Measurements from ENCODE around the gene ENDOU. TPM values are rescaled to one million over a fixed set of nuclear protein-coding genes. Genes with fewer than 3 reads are reported as not detected.
A peak's percentile ranks its signal among the peaks of the same experiment; 100 is the strongest.

ENDOU gene, protein sequence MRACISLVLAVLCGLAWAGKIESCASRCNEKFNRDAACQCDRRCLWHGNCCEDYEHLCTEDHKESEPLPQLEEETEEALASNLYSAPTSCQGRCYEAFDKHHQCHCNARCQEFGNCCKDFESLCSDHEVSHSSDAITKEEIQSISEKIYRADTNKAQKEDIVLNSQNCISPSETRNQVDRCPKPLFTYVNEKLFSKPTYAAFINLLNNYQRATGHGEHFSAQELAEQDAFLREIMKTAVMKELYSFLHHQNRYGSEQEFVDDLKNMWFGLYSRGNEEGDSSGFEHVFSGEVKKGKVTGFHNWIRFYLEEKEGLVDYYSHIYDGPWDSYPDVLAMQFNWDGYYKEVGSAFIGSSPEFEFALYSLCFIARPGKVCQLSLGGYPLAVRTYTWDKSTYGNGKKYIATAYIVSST
- total RNA-seq (not detected), polyA plus RNA-seq (not detected)

DNA sequence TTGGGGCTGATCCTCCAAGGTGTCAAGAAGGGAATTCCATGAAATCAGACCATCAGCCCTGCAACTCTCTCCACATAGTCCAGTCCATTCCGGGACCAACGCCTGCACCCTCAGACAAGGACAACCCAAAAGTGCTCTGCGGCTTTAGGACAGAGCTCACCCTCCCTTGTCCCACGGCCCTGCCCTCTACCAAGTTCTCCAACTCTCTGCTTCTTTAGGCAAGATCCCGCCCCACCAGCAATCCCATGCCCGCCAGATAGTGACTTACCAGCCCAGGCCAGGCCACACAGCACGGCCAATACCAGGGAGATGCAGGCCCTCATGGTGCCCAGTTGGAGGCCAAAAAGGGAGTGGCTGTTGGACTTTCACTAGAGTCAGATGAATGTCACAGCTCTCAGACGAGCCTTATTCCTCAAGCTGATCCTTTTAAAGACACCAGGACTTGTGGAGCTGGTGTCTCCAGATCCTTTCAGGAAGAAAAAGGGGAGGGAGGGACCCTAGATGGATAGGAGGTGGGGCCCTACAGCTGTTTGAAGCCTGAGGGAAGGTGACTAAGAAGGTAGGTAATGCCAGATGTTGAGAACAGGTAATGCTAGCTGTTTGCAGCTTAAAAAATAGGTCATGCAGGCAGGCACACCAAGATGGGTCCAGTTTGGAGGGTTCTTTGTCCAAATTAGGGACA is at the start of gene ENDOU:
TSS of gene ENDOU (minus strand) at position 400 of the 682 bp plus-strand sequence. CDS start at position 323, 77 bp downstream.
- intact Hi-C loops (cut with micrococcal nuclease): no loop called here
- no peak within 1 kb of the TSS for H3K4me3 Mint-ChIP-seq
- Histone ChIP-seq H3K36me3 (ENCODE audit: insufficient read depth, low read length) (no peaks in the 10 kb centered on the region), H3K27me3 (ENCODE audit: insufficient read depth, low read length) (no peaks in the 10 kb centered on the region), H3K4me3 (ENCODE audit: low read length in 2 of 2) (no peak within 1 kb of the TSS), H3K4me1 (ENCODE audit: insufficient read depth, low read length) (no peaks in the 10 kb centered on the region), H3K27ac (ENCODE audit: low read depth, low read length) (no peak within 1 kb of the TSS), H3K9me3 (ENCODE audit: control insufficient read depth in 1 of 2, low read length in 2 of 2) (no peaks in the 10 kb centered on the region)
- peaks cover 10 to 16% (median 14%) of the 10 kb centered on the region in 4 donors for H3K4me1 Mint-ChIP-seq
- POLR2A ChIA-PET (ENCODE audit: partially characterized antibody): interaction anchor here (0.7 kb wide), 1 partner anchor 47 kb away, joined by 3 read pairs; no protein-coding TSS in a partner anchor
- no peak for DNase-seq
- peaks cover 0 to 8% of the 10 kb centered on the region in 2 donors for H3K36me3 Mint-ChIP-seq
- no peaks in the 10 kb centered on the region for H3K27me3 Mint-ChIP-seq
- H3K9me3 Mint-ChIP-seq: no peaks in the 10 kb centered on the region
- CTCF ChIA-PET (ENCODE audit: partially characterized antibody): interaction anchor here (1.0 to 3.7 kb wide), 5 partner anchors 13 to 113 kb away, joined by 3 to 17 read pairs (median 6); no protein-coding TSS in a partner anchor
- H3K27ac Mint-ChIP-seq: peak within 1 kb of the TSS in 2 of 7 donors; percentile 9 to 29

GRCh38 chr12:47774663-47775062 is 49.4 kb upstream of the ENDOU start:
- Histone ChIP-seq H3K27me3 (ENCODE audit: insufficient read depth, low read length) (no peaks in the 10 kb centered on the region), H3K36me3 (ENCODE audit: insufficient read depth, low read length) (no peaks in the 10 kb centered on the region), H3K4me3 (ENCODE audit: low read length in 2 of 2) (no peak overlapping the region), H3K4me1 (ENCODE audit: insufficient read depth, low read length) (peaks cover 20% of the 10 kb centered on the region), H3K27ac (ENCODE audit: low read depth, low read length) (no peak overlapping the region), H3K9me3 (ENCODE audit: control insufficient read depth in 1 of 2, low read length in 2 of 2) (no peaks in the 10 kb centered on the region)
- Mint-ChIP-seq H3K27me3 (no peaks in the 10 kb centered on the region), H3K36me3 (peaks cover 0 to 1% of the 10 kb centered on the region in 2 donors), H3K4me1 (peaks cover 9 to 32% (median 21%) of the 10 kb centered on the region in 4 donors), H3K4me3 (peak overlapping the region; percentile 21 to 94 (median 88)), H3K27ac (peak overlapping the region in 2 of 7 donors; percentile 52 to 81), H3K9me3 (no peaks in the 10 kb centered on the region)
- intact Hi-C loops (cut with micrococcal nuclease): no loop called here
- no peak for DNase-seq
- POLR2A ChIA-PET (ENCODE audit: partially characterized antibody): no interaction called here
- CTCF ChIA-PET (ENCODE audit: partially characterized antibody): interaction anchor here (1.6 to 20.2 kb wide), 5 partner anchors 7 to 63 kb away, joined by 3 to 671 read pairs (median 318); partner anchors contain the start of gene RPAP3

GRCh38 chr12:47773858-47774580 is 48.7 kb upstream of the ENDOU start:
- Mint-ChIP-seq H3K9me3 (no peaks in the 10 kb centered on the region), H3K4me3 (peak overlapping the region; percentile 84 to 94 (median 88)), H3K4me1 (peaks cover 5 to 26% (median 16%) of the 10 kb centered on the region in 4 donors), H3K36me3 (no peaks in the 10 kb centered on the region), H3K27me3 (no peaks in the 10 kb centered on the region), H3K27ac (peak overlapping the region in 6 of 7 donors; percentile 64 to 91 (median 82))
- H3K27me3 ChIP-seq (ENCODE audit: insufficient read depth, low read length): no peaks in the 10 kb centered on the region
- no peak for DNase-seq
- ChIA-PET POLR2A (ENCODE audit: partially characterized antibody) (interaction anchor here (1.2 to 3.0 kb wide), 7 partner anchors 19 to 68 kb away, joined by 3 to 18 read pairs (median 14); partner anchors contain the start of gene RPAP3), CTCF (ENCODE audit: partially characterized antibody) (interaction anchor here (1.6 to 20.2 kb wide), 5 partner anchors 7 to 63 kb away, joined by 3 to 671 read pairs (median 318); partner anchors contain the start of gene RPAP3)
- peak overlapping the region; percentile 47 for H3K27ac ChIP-seq (ENCODE audit: low read depth, low read length)
- H3K4me1 ChIP-seq (ENCODE audit: insufficient read depth, low read length): peaks cover 17% of the 10 kb centered on the region
- H3K4me3 ChIP-seq (ENCODE audit: low read length in 2 of 2): peak overlapping the region in 1 of 2 donors; percentile 62
- no peaks in the 10 kb centered on the region for H3K9me3 ChIP-seq (ENCODE audit: control insufficient read depth in 1 of 2, low read length in 2 of 2)
- intact Hi-C loops (cut with micrococcal nuclease): loop anchor here (1.0 to 2.0 kb wide), 3 partner anchors 15 to 59 kb away; partner anchors contain the start of gene RAPGEF3
- no peaks in the 10 kb centered on the region for H3K36me3 ChIP-seq (ENCODE audit: insufficient read depth, low read length)

DNA sequence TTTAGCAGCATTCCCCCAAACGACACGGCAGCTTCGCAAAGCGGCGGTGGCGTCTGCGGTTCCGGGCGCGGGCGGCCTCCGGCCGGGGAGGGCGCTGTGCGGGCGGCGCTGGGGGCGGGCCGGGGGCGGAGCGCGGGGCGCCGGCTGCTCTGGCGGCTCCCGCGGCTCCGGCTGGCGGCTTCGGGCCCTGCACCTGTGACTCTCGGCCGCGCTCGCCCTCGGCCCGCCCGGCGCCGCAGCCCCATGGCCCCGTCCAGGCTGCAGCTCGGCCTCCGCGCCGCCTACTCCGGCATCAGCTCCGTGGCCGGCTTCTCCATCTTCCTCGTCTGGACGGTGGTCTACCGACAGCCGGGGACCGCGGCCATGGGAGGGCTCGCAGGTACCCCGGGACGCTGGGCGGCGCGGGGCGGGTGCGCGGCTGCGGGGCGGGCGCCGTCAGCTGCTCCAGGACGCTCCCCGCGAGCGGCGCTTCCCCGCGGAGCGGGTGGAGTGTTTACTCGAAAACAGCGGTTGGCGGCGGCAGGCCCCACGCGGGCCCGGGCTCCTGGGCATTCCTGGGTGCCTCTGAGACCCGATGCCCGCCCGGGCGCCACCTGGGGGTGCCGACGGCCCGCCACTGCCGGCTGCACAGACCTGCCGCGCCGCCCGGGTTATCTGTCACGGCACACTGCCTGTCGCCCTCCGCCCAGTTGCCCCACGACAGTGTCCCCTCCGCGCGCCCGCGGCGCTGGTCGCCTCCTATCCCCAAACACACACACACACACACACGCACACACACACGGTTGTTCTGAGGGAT is 48.0 kb upstream of the ENDOU start, which contains the start of gene SLC48A1:
TSS of gene SLC48A1 (plus strand) at position 177 of the 796 bp plus-strand sequence. CDS start at position 244, 67 bp downstream.
- Histone ChIP-seq H3K27ac (ENCODE audit: low read depth, low read length) (peak within 1 kb of the TSS; percentile 47), H3K9me3 (ENCODE audit: control insufficient read depth in 1 of 2, low read length in 2 of 2) (no peaks in the 10 kb centered on the region), H3K4me3 (ENCODE audit: low read length in 2 of 2) (peak within 1 kb of the TSS in 1 of 2 donors; percentile 62), H3K36me3 (ENCODE audit: insufficient read depth, low read length) (no peaks in the 10 kb centered on the region), H3K27me3 (ENCODE audit: insufficient read depth, low read length) (no peaks in the 10 kb centered on the region), H3K4me1 (ENCODE audit: insufficient read depth, low read length) (peaks cover 16% of the 10 kb centered on the region)
- H3K27ac Mint-ChIP-seq: peak within 1 kb of the TSS; percentile 77 to 91 (median 84)
- H3K4me3 Mint-ChIP-seq: peak within 1 kb of the TSS; percentile 84 to 94 (median 89)
- ChIA-PET POLR2A (ENCODE audit: partially characterized antibody) (interaction anchor here (0.6 to 3.0 kb wide), 19 partner anchors 9 to 431 kb away, joined by 3 to 18 read pairs (median 5); partner anchors contain the start of genes HDAC7, RAPGEF3 and RPAP3), CTCF (ENCODE audit: partially characterized antibody) (interaction anchor here (0.6 to 20.2 kb wide), 11 partner anchors 8 to 122 kb away, joined by 3 to 671 read pairs (median 5); partner anchors contain the start of genes RAPGEF3 and RPAP3)
- H3K27me3 Mint-ChIP-seq: no peaks in the 10 kb centered on the region
- DNase-seq: peak; percentile 63 to 83 (median 76)
- peaks cover 5 to 23% (median 14%) of the 10 kb centered on the region in 4 donors for H3K4me1 Mint-ChIP-seq
- intact Hi-C loops (cut with micrococcal nuclease): loop anchor here (1.0 to 2.0 kb wide), 3 partner anchors 14 to 60 kb away; partner anchors contain the start of gene RAPGEF3
- no peaks in the 10 kb centered on the region for H3K9me3 Mint-ChIP-seq
- H3K36me3 Mint-ChIP-seq: no peaks in the 10 kb centered on the region

GRCh38 chr12:47772738-47773061 is 47.4 kb upstream of the ENDOU start:
- H3K36me3 Mint-ChIP-seq: no peaks in the 10 kb centered on the region
- H3K9me3 Mint-ChIP-seq: no peaks in the 10 kb centered on the region
- ChIA-PET POLR2A (ENCODE audit: partially characterized antibody) (interaction anchor here (0.6 to 3.0 kb wide), 19 partner anchors 9 to 431 kb away, joined by 3 to 18 read pairs (median 5); partner anchors contain the start of genes HDAC7, RAPGEF3 and RPAP3), CTCF (ENCODE audit: partially characterized antibody) (interaction anchor here (0.6 to 20.2 kb wide), 12 partner anchors 9 to 121 kb away, joined by 3 to 671 read pairs (median 4); partner anchors contain the start of genes RAPGEF3 and RPAP3)
- H3K4me1 Mint-ChIP-seq: peaks cover 5 to 23% (median 14%) of the 10 kb centered on the region in 4 donors
- no peak for DNase-seq
- Histone ChIP-seq H3K4me3 (ENCODE audit: low read length in 2 of 2) (no peak overlapping the region), H3K9me3 (ENCODE audit: control insufficient read depth in 1 of 2, low read length in 2 of 2) (no peaks in the 10 kb centered on the region), H3K4me1 (ENCODE audit: insufficient read depth, low read length) (peaks cover 16% of the 10 kb centered on the region), H3K27ac (ENCODE audit: low read depth, low read length) (no peak overlapping the region), H3K27me3 (ENCODE audit: insufficient read depth, low read length) (no peaks in the 10 kb centered on the region), H3K36me3 (ENCODE audit: insufficient read depth, low read length) (no peaks in the 10 kb centered on the region)
- peak overlapping the region; percentile 80 to 91 (median 87) for H3K4me3 Mint-ChIP-seq
- peak overlapping the region in 5 of 7 donors; percentile 58 to 91 (median 80) for H3K27ac Mint-ChIP-seq
- intact Hi-C loops (cut with micrococcal nuclease): loop anchor here (1.0 to 2.0 kb wide), 3 partner anchors 14 to 61 kb away; partner anchors contain the start of gene RAPGEF3
- no peaks in the 10 kb centered on the region for H3K27me3 Mint-ChIP-seq
